K562 (cell line): Measurements from ENCODE around the gene EEA1. TPM values are rescaled to one million over a fixed set of nuclear protein-coding genes. Genes with fewer than 3 reads are reported as not detected.

ENCODE experiments used
- CBX3 ChIP-seq, 2 experiments: IDR thresholded peaks; 1 replicate in 1 of 2; 2 replicates in 1 of 2; pipeline ENCODE4 v1.6.1; 2012; ENCODE audit warnings: inconsistent platforms in 2 of 2, low read length in 2 of 2, borderline replicate concordance in 1 of 2, control low read depth in 1 of 2
- CREB3 ChIP-seq: fragments of 450-650 bp; conservative IDR thresholded peaks from 2 replicates; pipeline ENCODE4 v1.6.1; 2016; ENCODE audit warnings: missing genetic modification characterization, low read depth, mild to moderate bottlenecking, missing compliant biosample characterization, moderate library complexity
- E2F4 ChIP-seq: sonication (generic); formaldehyde crosslinking; IDR thresholded peaks from 2 replicates; pipeline ENCODE4 v1.8.0; 2022; ENCODE audit warnings: mild to moderate bottlenecking, low read depth, missing genetic modification reagents
- HNRNPLL ChIP-seq: fragments of 200-400 bp; formaldehyde crosslinking; IDR thresholded peaks from 2 replicates; pipeline ENCODE4 v1.6.1; 2017; ENCODE audit warnings: low read length, low read depth, mild to moderate bottlenecking; ENCODE audit not compliant: poor library complexity, severe bottlenecking
- HOXB6 ChIP-seq: fragments of 250-450 bp; sonication (Bioruptor Pico); IDR thresholded peaks from 2 replicates; pipeline ENCODE4 v1.5.1; 2022; ENCODE audit warnings: mild to moderate bottlenecking, borderline replicate concordance
- NFE2 ChIP-seq: IDR thresholded peaks from 2 replicates; pipeline ENCODE4 v1.6.1; 2014; ENCODE audit warnings: antibody characterized with exemption, low read depth
- PYGO2 ChIP-seq: fragments of 450-650 bp; IDR thresholded peaks from 2 replicates; pipeline ENCODE4 v1.6.1; 2016; ENCODE audit warnings: mild to moderate bottlenecking, missing genetic modification characterization, moderate library complexity, missing compliant biosample characterization
- RBM17 ChIP-seq: fragments of 200-400 bp; formaldehyde crosslinking; IDR thresholded peaks from 2 replicates; pipeline ENCODE4 v1.6.1; 2017; ENCODE audit warnings: low read depth, mild to moderate bottlenecking, low read length, borderline replicate concordance
- polyA plus RNA-seq, 8 experiments: library from polyadenylated mRNA; depleted of rRNA in 4 of 8; stranded (reverse) in 5 of 8; unstranded in 3 of 8; fragments of >200 nt; fragmentation: Nextera tagmentation in 2 of 8; fragmentation: Illumina TruSeq in 1 of 8; extraction: Ambion mirVana in 2 of 8; extraction: Trizol in 1 of 8; gene quantifications; 2 replicates each; pipeline versions ENCODE4 v1.2.1 to v1.2.3, GENCODE V29; 2011 to 2014; ENCODE audit warnings: inconsistent platforms in 1 of 8, missing spikeins in 1 of 8
- total RNA-seq, 7 experiments: library from RNA; depleted of rRNA in 6 of 7; stranded (reverse); fragments of >200 nt in 6 of 7; fragmentation: Illumina TruSeq in 2 of 7; extraction: Trizol in 2 of 7; gene quantifications; 2 replicates each; pipeline versions ENCODE4 v1.2.1 to v1.2.3, GENCODE V29; 2011 to 2021; ENCODE audit warnings: low replicate concordance in 1 of 7
- TF ChIP-seq, protein P1 (sequence below), 2 experiments: fragments of 450-650 bp; formaldehyde crosslinking in 1 of 2; IDR thresholded peaks; 2 replicates each; pipeline versions ENCODE4 v1.4.0 to v1.6.1; 2014 to 2020; ENCODE audit warnings: mild to moderate bottlenecking in 2 of 2, borderline replicate concordance in 1 of 2, low read depth in 1 of 2

EEA1 gene
- total and polyA plus RNA-seq, 9 of the 15 experiments (the other 6 are each of a cell fraction or from before 2014, with no cell fraction given), result 3.5 to 17.1 (median 7.5) TPM

DNA sequence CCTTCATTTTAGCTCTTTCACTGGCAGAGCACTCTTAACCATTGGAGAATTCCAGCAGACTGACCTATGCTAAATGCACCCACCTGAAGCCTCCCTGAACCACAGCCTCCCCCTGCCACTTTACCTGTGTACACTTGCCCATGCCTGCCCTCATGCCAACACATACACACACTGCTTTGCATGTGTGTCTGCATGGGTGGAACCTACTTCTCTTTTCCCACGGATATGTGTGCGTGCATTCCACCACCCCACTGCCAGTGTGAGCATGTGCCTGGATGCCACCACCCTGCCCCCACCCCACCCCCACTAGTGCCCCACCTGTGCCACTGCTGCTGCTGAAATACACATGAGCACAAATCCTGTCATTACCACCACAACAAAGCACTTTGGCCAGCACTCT is 49.5 kb upstream of the EEA1 start (continued):
- TF ChIP-seq, protein P1, sequence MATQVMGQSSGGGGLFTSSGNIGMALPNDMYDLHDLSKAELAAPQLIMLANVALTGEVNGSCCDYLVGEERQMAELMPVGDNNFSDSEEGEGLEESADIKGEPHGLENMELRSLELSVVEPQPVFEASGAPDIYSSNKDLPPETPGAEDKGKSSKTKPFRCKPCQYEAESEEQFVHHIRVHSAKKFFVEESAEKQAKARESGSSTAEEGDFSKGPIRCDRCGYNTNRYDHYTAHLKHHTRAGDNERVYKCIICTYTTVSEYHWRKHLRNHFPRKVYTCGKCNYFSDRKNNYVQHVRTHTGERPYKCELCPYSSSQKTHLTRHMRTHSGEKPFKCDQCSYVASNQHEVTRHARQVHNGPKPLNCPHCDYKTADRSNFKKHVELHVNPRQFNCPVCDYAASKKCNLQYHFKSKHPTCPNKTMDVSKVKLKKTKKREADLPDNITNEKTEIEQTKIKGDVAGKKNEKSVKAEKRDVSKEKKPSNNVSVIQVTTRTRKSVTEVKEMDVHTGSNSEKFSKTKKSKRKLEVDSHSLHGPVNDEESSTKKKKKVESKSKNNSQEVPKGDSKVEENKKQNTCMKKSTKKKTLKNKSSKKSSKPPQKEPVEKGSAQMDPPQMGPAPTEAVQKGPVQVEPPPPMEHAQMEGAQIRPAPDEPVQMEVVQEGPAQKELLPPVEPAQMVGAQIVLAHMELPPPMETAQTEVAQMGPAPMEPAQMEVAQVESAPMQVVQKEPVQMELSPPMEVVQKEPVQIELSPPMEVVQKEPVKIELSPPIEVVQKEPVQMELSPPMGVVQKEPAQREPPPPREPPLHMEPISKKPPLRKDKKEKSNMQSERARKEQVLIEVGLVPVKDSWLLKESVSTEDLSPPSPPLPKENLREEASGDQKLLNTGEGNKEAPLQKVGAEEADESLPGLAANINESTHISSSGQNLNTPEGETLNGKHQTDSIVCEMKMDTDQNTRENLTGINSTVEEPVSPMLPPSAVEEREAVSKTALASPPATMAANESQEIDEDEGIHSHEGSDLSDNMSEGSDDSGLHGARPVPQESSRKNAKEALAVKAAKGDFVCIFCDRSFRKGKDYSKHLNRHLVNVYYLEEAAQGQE (IDR thresholded peaks at IDR 0.05; ENCODE audit: borderline replicate concordance), result no peak
- TF ChIP-seq, protein P1 (CRISPR knock-in tag; IDR thresholded peaks at IDR 0.05; ENCODE audit: low read depth), result no peak
- TF ChIP-seq NFE2 (no peak), HOXB6 (CRISPR knock-in tag) (no peak), RBM17 (no peak), CREB3 (no peak), PYGO2 (tag) (no peak), E2F4 (no peak), HNRNPLL (no peak), CBX3 (IDR thresholded peaks at IDR 0.05; ENCODE audit: borderline replicate concordance in 1 of 2, low read length in 2 of 2) (no peak)
